Neuronal stem cell (in vitro differentiated cells): ENCODE measurements around the gene TBC1D5.
A peak's percentile ranks its signal among the peaks of the same experiment; 100 is the strongest.

Experiments used
- DNase-seq: peaks from one replicate; pipeline ENCODE4 v3.0.0-alpha.2; 2013; ENCODE audit warnings: low spot score
- H2AFZ ChIP-seq: one replicate; pipeline ENCODE4 v1.6.1; 2013; ENCODE audit warnings: mild to moderate bottlenecking, low read length, inconsistent platforms
- H2AK5ac ChIP-seq: 2 replicates; pipeline ENCODE4 v1.6.1; 2013; ENCODE audit warnings: low read depth, mild to moderate bottlenecking, inconsistent platforms, low read length, moderate library complexity, mixed read lengths
- H2BK120ac ChIP-seq: 2 replicates; pipeline ENCODE4 v1.6.1; 2013; ENCODE audit warnings: low read depth, mild to moderate bottlenecking, inconsistent platforms, low read length, moderate library complexity, mixed read lengths
- H2BK12ac ChIP-seq: one replicate; pipeline ENCODE4 v1.6.1; 2013; ENCODE audit warnings: low read length, inconsistent platforms
- H2BK15ac ChIP-seq: 2 replicates; pipeline ENCODE4 v1.6.1; 2013; ENCODE audit warnings: mild to moderate bottlenecking, low read length, inconsistent platforms, mixed read lengths
- H2BK5ac ChIP-seq: one replicate; pipeline ENCODE4 v1.6.1; 2013; ENCODE audit warnings: inconsistent platforms, mild to moderate bottlenecking, low read length, moderate library complexity
- H3K14ac ChIP-seq: one replicate; pipeline ENCODE4 v1.6.1; 2013; ENCODE audit warnings: low read length, inconsistent platforms
- H3K18ac ChIP-seq: 2 replicates; pipeline ENCODE4 v1.6.1; 2013; ENCODE audit warnings: low read length, inconsistent platforms
- H3K23ac ChIP-seq: 2 replicates; pipeline ENCODE4 v1.6.1; 2013; ENCODE audit warnings: low read depth, mild to moderate bottlenecking, mixed read lengths, low read length, inconsistent platforms; ENCODE audit not compliant: poor library complexity
- H3K27ac ChIP-seq: replicated peaks from 3 replicates; pipeline ENCODE4 v1.5.1; 2013; ENCODE audit warnings: low read length, inconsistent platforms
- H3K27me3 ChIP-seq, 3 experiments: 2 replicates each; pipeline ENCODE4 v1.6.1; 2013; ENCODE audit warnings: low read length in 3 of 3, mild to moderate bottlenecking in 2 of 3, inconsistent platforms in 1 of 3, low read depth in 1 of 3, mixed read lengths in 1 of 3, moderate library complexity in 1 of 3; ENCODE audit not compliant: control insufficient read depth in 3 of 3, insufficient read depth in 3 of 3
- H3K36me3 ChIP-seq, 2 donors: replicated peaks in 1 of 2; 2 replicates each; pipeline ENCODE4 v1.6.1; 2013; ENCODE audit warnings: low read length in 2 of 2; ENCODE audit not compliant: control insufficient read depth in 2 of 2, insufficient read depth in 2 of 2
- H3K4ac ChIP-seq: 2 replicates; pipeline ENCODE4 v1.6.1; 2013; ENCODE audit warnings: inconsistent platforms, mild to moderate bottlenecking, low read length, moderate library complexity
- H3K4me1 ChIP-seq, 2 donors: 1 replicate in 1 of 2; 2 replicates in 1 of 2; pipeline ENCODE4 v1.6.1; 2013; ENCODE audit warnings: low read length in 2 of 2, low read depth in 1 of 2; ENCODE audit not compliant: control insufficient read depth in 2 of 2, insufficient read depth in 1 of 2
- H3K4me2 ChIP-seq: one replicate; pipeline ENCODE4 v1.6.1; 2013; ENCODE audit warnings: mild to moderate bottlenecking, low read length, inconsistent platforms; ENCODE audit not compliant: insufficient read depth, poor library complexity, severe bottlenecking
- H3K4me3 ChIP-seq, 2 donors: 2 replicates each; pipeline ENCODE4 v1.5.1; 2013; ENCODE audit warnings: low read length in 2 of 2, mild to moderate bottlenecking in 2 of 2, inconsistent platforms in 1 of 2, moderate library complexity in 1 of 2
- H3K79me1 ChIP-seq: one replicate; pipeline ENCODE4 v1.6.1; 2013; ENCODE audit warnings: low read depth, mild to moderate bottlenecking, inconsistent platforms, low read length, moderate library complexity
- H3K9ac ChIP-seq: one replicate; pipeline ENCODE4 v1.6.1; 2013; ENCODE audit warnings: mild to moderate bottlenecking, low read depth, low read length, inconsistent platforms; ENCODE audit not compliant: poor library complexity
- H3K9me3 ChIP-seq, 2 donors: replicated peaks in 1 of 2; 2 replicates each; pipeline versions ENCODE3 to v1.6.1; 2013; ENCODE audit warnings: low read length in 2 of 2, mild to moderate bottlenecking in 2 of 2, inconsistent platforms in 1 of 2, low read depth in 1 of 2, mixed read lengths in 1 of 2, moderate library complexity in 1 of 2; ENCODE audit not compliant: control insufficient read depth in 2 of 2, insufficient read depth in 1 of 2
- H4K8ac ChIP-seq: one replicate; pipeline ENCODE4 v1.6.1; 2013; ENCODE audit warnings: low read depth, mild to moderate bottlenecking, inconsistent platforms, low read length, moderate library complexity
- H4K91ac ChIP-seq: one replicate; pipeline ENCODE4 v1.6.1; 2013; ENCODE audit warnings: low read length, low read depth, mild to moderate bottlenecking, inconsistent platforms; ENCODE audit not compliant: poor library complexity
- WGBS, 2 donors: extraction: QIAGEN DNeasy Blood & Tissue Kit; methylation state at CpG; one replicate each; pipeline ENCODE4 v1.1.7; 2013; ENCODE audit warnings: missing lambda C conversion rate in 2 of 2, mixed read lengths in 1 of 2; ENCODE audit not compliant: insufficient read length in 2 of 2, insufficient replicate concordance in 1 of 2; ENCODE audit errors: extremely low coverage in 2 of 2; 5-methylcytosine and 5-hydroxymethylcytosine counted together

TBC1D5 gene

DNA sequence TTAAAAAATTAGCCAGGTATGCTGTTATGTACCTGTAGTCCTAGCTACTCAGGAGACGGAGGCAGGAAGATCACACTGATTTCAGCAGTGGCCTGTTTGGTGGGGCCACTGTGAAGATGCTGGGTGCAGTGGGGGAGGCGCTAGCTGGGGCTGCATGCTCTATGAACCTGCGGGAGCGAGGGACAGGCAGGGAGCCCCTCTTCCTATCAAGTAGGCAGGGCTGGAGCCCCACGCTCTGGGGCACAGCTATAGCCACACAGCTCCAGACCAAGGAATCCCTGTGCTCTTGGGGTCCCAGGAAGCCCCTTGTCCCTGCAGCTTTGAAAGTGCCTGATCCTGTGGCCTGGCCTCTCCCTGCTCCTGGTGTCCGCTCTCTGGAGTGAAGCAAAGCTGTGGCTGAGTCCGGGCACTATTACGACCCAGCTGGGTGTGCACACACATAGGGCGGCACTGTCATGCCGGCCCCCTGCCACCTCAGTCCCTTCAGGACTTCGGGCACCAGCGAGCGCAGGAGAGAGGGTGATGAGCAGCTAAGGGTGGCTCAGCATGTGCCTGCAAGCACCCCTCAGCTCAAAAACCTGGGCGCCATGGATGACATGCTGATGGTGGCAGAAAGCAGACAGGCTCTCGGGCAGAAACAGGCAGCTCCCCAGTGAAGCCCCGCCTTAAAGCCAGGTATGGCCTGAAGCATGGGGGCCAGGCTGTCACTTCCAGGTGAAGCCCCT is 262.6 kb downstream of the TBC1D5 start:
- no peaks in the 10 kb centered on the region for H3K79me1 ChIP-seq
- no peak for DNase-seq
- H2BK15ac ChIP-seq, result no peak overlapping the region
- peak overlapping the region; percentile 25 for H3K23ac ChIP-seq
- no peak overlapping the region for H2BK12ac ChIP-seq
- H3K4me3 ChIP-seq, result no peak overlapping the region
- H2AK5ac ChIP-seq, result no peak overlapping the region
- H3K27ac ChIP-seq, result no peak overlapping the region
- H2BK120ac ChIP-seq, result no peak overlapping the region
- no peak overlapping the region for H3K4ac ChIP-seq
- no peak overlapping the region for H3K4me2 ChIP-seq
- H2AFZ ChIP-seq, result no peak overlapping the region
- no peak overlapping the region for H3K9ac ChIP-seq
- WGBS, 2 donors, result no CpG with 5 or more reads among the region's 16 CpGs
- no peaks in the 10 kb centered on the region for H3K36me3 ChIP-seq
- no peaks in the 10 kb centered on the region for H3K27me3 ChIP-seq
- peaks cover 0 to 6% of the 10 kb centered on the region in 2 donors for H3K4me1 ChIP-seq
- peak overlapping the region; percentile 71 for H3K14ac ChIP-seq
- no peak overlapping the region for H4K91ac ChIP-seq
- no peak overlapping the region for H2BK5ac ChIP-seq
- peak overlapping the region; percentile 62 for H3K18ac ChIP-seq
- H3K9me3 ChIP-seq, result no peaks in the 10 kb centered on the region
- no peak overlapping the region for H4K8ac ChIP-seq

DNA sequence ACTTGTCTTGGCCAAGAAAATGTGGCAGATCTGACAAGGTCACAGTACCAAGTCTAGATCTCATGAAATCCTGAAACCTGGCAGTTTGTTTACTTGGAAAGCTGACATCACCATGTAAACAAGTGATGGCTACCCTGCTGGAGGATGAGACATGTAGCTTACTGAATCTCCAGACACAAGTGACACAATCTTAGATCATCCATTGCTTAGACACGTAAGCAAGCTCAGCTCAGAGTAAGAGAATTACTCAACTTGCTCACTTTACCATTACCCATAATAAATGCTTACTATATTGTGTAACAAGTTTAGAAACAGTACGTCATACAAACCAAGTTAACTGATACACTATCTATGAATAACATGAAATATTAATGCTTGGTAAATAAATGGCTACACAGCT is 263.8 kb downstream of the TBC1D5 start:
- DNase-seq, result no peak
- no peak overlapping the region for H2AK5ac ChIP-seq
- H2BK120ac ChIP-seq, result no peak overlapping the region
- H3K4me2 ChIP-seq, result no peak overlapping the region
- H3K4me1 ChIP-seq, result peaks cover 0 to 6% of the 10 kb centered on the region in 2 donors
- no CpG with 5 or more reads among the region's 2 CpGs for WGBS, 2 donors
- H3K14ac ChIP-seq, result no peak overlapping the region
- H4K8ac ChIP-seq, result no peak overlapping the region
- H3K36me3 ChIP-seq, result no peaks in the 10 kb centered on the region
- no peak overlapping the region for H3K23ac ChIP-seq
- H2AFZ ChIP-seq, result no peak overlapping the region
- no peak overlapping the region for H2BK12ac ChIP-seq
- no peak overlapping the region for H3K18ac ChIP-seq
- no peak overlapping the region for H3K4me3 ChIP-seq
- H2BK5ac ChIP-seq, result no peak overlapping the region
- H3K27ac ChIP-seq, result no peak overlapping the region
- H3K9ac ChIP-seq, result no peak overlapping the region
- H2BK15ac ChIP-seq, result no peak overlapping the region
- no peak overlapping the region for H3K4ac ChIP-seq
- no peaks in the 10 kb centered on the region for H3K9me3 ChIP-seq
- H3K79me1 ChIP-seq, result no peaks in the 10 kb centered on the region
- no peaks in the 10 kb centered on the region for H3K27me3 ChIP-seq
- H4K91ac ChIP-seq, result no peak overlapping the region

DNA sequence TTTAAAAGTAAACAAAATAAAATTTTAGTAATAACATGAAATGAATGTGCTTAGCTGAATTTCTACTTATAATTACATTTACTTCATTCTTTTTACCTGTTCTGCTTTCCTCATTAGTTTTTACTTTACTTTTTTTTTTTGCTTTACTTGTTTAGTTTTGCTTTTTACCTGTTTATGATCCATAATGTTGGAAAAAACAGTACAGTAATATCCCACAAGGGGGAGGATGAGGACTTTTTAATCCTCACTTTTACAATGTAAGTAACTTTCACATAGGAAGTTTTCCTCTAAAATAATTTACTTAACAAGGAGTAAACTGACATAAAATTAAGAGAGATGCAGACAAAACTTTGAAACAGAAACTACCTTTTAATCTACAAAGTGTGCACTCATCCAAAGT is 268.7 kb downstream of the TBC1D5 start:
- Histone ChIP-seq H3K18ac (no peak overlapping the region), H3K4me1 (no peaks in the 10 kb centered on the region), H3K9me3 (no peaks in the 10 kb centered on the region), H3K27me3 (no peaks in the 10 kb centered on the region), H2BK15ac (no peak overlapping the region), H2AK5ac (no peak overlapping the region), H3K36me3 (no peaks in the 10 kb centered on the region), H3K4me3 (no peak overlapping the region), H3K14ac (no peak overlapping the region), H4K8ac (no peak overlapping the region), H2AFZ (no peak overlapping the region), H3K23ac (no peak overlapping the region), H2BK5ac (no peak overlapping the region), H3K9ac (no peak overlapping the region), H2BK120ac (no peak overlapping the region), H3K27ac (no peak overlapping the region), H4K91ac (no peak overlapping the region), H2BK12ac (no peak overlapping the region), H3K79me1 (no peaks in the 10 kb centered on the region), H3K4ac (no peak overlapping the region), H3K4me2 (no peak overlapping the region)
- DNase-seq, result no peak

DNA sequence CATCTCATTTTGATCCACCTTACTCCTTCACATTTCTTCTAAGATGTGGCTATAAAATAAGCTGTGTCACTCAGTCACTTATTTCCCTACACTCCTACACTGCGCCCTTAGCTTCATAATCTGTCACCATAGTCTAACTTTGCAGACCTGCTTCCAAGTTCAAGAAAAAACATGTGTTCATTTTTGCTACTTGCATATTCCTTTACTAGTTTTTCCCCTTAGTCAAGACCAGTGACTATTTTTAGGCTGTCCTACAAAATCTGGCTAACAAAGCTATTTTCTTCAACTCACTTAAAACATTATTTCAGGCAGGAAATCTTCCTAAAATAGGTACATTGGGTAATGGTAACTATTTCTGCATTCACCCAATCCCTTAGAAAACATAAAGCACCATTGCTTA is 272.5 kb downstream of the TBC1D5 start:
- Histone ChIP-seq H3K4ac (no peak overlapping the region), H3K18ac (no peak overlapping the region), H3K4me1 (peaks cover 0 to 2% of the 10 kb centered on the region in 2 donors), H3K23ac (no peak overlapping the region), H3K27me3 (no peaks in the 10 kb centered on the region), H3K4me3 (no peak overlapping the region), H2AFZ (no peak overlapping the region), H3K9me3 (no peaks in the 10 kb centered on the region), H3K4me2 (no peak overlapping the region), H3K14ac (no peak overlapping the region), H3K36me3 (no peaks in the 10 kb centered on the region), H2BK120ac (no peak overlapping the region), H2BK12ac (no peak overlapping the region), H3K79me1 (no peaks in the 10 kb centered on the region), H2BK5ac (no peak overlapping the region), H3K27ac (no peak overlapping the region), H3K9ac (no peak overlapping the region), H4K8ac (no peak overlapping the region), H2AK5ac (no peak overlapping the region), H4K91ac (no peak overlapping the region), H2BK15ac (no peak overlapping the region)
- no peak for DNase-seq
- no CpG with 5 or more reads among the region's 1 CpG for WGBS, 2 donors
